ENCODE results near the gene AS3MT. TPM values are rescaled to one million over a fixed set of nuclear protein-coding genes. Genes with fewer than 3 reads are reported as not detected.

AS3MT gene
- total and polyA plus RNA-seq, 11 donors = 5.2 to 42.2 (median 15.8) TPM

DNA sequence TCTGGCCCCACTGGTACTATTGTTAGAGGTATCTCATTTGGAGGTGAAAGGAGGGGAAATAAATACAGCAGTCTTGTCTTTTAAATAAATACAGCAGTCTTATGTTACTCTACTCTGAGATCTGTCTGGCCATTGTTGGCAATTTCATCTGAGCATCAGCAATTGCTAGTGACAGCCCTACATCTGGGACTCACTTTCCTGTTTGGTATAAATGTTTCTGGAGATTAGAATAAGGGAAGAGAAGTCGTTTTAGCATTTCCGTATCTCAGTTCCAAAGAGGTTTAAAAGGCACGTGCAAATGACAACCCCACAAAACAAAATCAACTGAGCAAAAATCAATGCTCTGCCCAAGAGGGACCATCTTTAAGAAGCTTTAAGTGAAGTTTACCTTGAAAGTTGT lies 30.7 kb downstream of the AS3MT start:
- 71 to 80% (median 77%) methylated on average over 3 of the region's 3 CpGs for WGBS, 4 donors
- ATAC-seq = no peak

GRCh38 chr10:102904346-102904745 lies 35.1 kb downstream of the AS3MT start:
- H3K4me3 ChIP-seq = no peak overlapping the region
- peak in 1 of 5 donors; percentile 41 for DNase-seq
- no peaks in the 10 kb centered on the region for H3K9me3 ChIP-seq
- TF ChIP-seq POLR2A (IDR thresholded peaks at IDR 0.05) (no peak), CTCF (IDR thresholded peaks at IDR 0.05) (no peak)
- intact Hi-C loops (cut with DNase I) = loop anchor here in 4 of 10 donors (5.0 kb wide), 3 partner anchors 37 to 177 kb away; partner anchors contain the start of genes CYP17A1 (in 2 of the 4) and AS3MT (in 1 of the 4)
- peak in 2 of 4 donors; percentile 11 to 50 for ATAC-seq
- no peaks in the 10 kb centered on the region for H3K27me3 ChIP-seq
- H3K36me3 ChIP-seq = peaks cover 0 to 17% (median 0%) of the 10 kb centered on the region in 9 donors
- H3K27ac ChIP-seq = no peak overlapping the region
- no peaks in the 10 kb centered on the region for H3K4me1 ChIP-seq

More for the DNA sequence above, 30.7 kb downstream of the AS3MT start:
- intact Hi-C loops (cut with DNase I) = loop anchor here in 7 of 10 donors (2.0 to 5.0 kb wide), 5 partner anchors 33 to 173 kb away; partner anchors contain the start of genes CYP17A1 (in 2 of the 7) and AS3MT (in 1 of the 7)
- H3K27me3 ChIP-seq = no peaks in the 10 kb centered on the region
- no peaks in the 10 kb centered on the region for H3K9me3 ChIP-seq
- peaks cover 0 to 32% (median 6%) of the 10 kb centered on the region in 9 donors for H3K36me3 ChIP-seq
- no peak for TF ChIP-seq CTCF (IDR thresholded peaks at IDR 0.05)
- no peak for TF ChIP-seq POLR2A (IDR thresholded peaks at IDR 0.05)
- H3K4me3 ChIP-seq = no peak overlapping the region
- DNase-seq = no peak
- H3K27ac ChIP-seq = no peak overlapping the region
- no peaks in the 10 kb centered on the region for H3K4me1 ChIP-seq

- Histone ChIP-seq H3K4me1 (no peaks in the 10 kb centered on the region), H3K36me3 (peaks cover 0 to 6% (median 0%) of the 10 kb centered on the region in 9 donors), H3K9me3 (no peaks in the 10 kb centered on the region), H3K4me3 (no peak overlapping the region), H3K27me3 (no peaks in the 10 kb centered on the region), H3K27ac (no peak overlapping the region)
- WGBS, 4 donors = 47 to 83% (median 58%) methylated on average over 4 of the region's 4 CpGs
- intact Hi-C loops (cut with DNase I) = loop anchor here in 1 of 10 donors (5.0 kb wide), 1 partner anchor 74 kb away; no protein-coding TSS in a partner anchor
- no peak for DNase-seq
- peak in 3 of 4 donors; percentile 38 to 63 (median 58) for ATAC-seq
- TF ChIP-seq CTCF (IDR thresholded peaks at IDR 0.05) = no peak
- no peak for TF ChIP-seq POLR2A (IDR thresholded peaks at IDR 0.05)
These were observed 37.2 kb downstream of the AS3MT start for GRCh38 chr10:102906507-102906906.

GRCh38 chr10:102914781-102915180 lies 45.5 kb downstream of the AS3MT start:
- Histone ChIP-seq H3K36me3 (no peaks in the 10 kb centered on the region), H3K9me3 (no peaks in the 10 kb centered on the region), H3K4me3 (no peak overlapping the region), H3K4me1 (peaks cover 0 to 26% (median 11%) of the 10 kb centered on the region in 12 donors), H3K27ac (no peak overlapping the region), H3K27me3 (no peaks in the 10 kb centered on the region)
- WGBS, 4 donors = 50 to 63% (median 62%) methylated on average over 1 of the region's 1 CpG
- no peak for TF ChIP-seq POLR2A (IDR thresholded peaks at IDR 0.05)
- no peak for TF ChIP-seq CTCF (IDR thresholded peaks at IDR 0.05)
- intact Hi-C loops (cut with DNase I) = loop anchor here in 7 of 10 donors (5.0 to 10.0 kb wide), 5 partner anchors 138 to 420 kb away; no protein-coding TSS in a partner anchor
- DNase-seq (no peak), ATAC-seq (no peak)

All from heart left ventricle (tissue), 16 donors.